Tibial nerve (tissue), 4 donors: Measurements from ENCODE around the gene PCED1A. TPM values are rescaled to one million over a fixed set of nuclear protein-coding genes. Genes with fewer than 3 reads are reported as not detected.

Experiments
- DNase-seq, 2 donors: peaks; one replicate each; pipeline ENCODE4 v3.0.0-alpha.2; 2019; ENCODE audit warnings: low spot score in 2 of 2
- H3K27ac ChIP-seq, 4 donors: fragments of 200-600 bp; sonication (generic) in 3 of 4; one replicate each; pipeline ENCODE4 v1.5.1; 2017 to 2019; ENCODE audit warnings: mild to moderate bottlenecking in 1 of 4
- H3K27me3 ChIP-seq, 2 donors: fragments of 200-600 bp; sonication (generic) in 1 of 2; one replicate each; pipeline versions ENCODE4 v1.5.1 to v1.6.0; 2017 to 2019
- H3K36me3 ChIP-seq, 3 donors: fragments of 200-600 bp; sonication (generic); one replicate each; pipeline ENCODE4 v1.5.1; 2018 to 2019
- H3K4me1 ChIP-seq, 4 donors: fragments of 200-600 bp; sonication (generic) in 3 of 4; one replicate each; pipeline ENCODE4 v1.5.1; 2017 to 2019
- H3K4me3 ChIP-seq, 4 donors: fragments of 200-600 bp; sonication (generic) in 3 of 4; one replicate each; pipeline ENCODE4 v1.5.1; 2017 to 2019; ENCODE audit warnings: mild to moderate bottlenecking in 1 of 4, moderate library complexity in 1 of 4
- H3K9me3 ChIP-seq, 4 donors: fragments of 200-600 bp; sonication (generic) in 3 of 4; one replicate each; pipeline ENCODE4 v1.5.1; 2017 to 2019
- CTCF ChIP-seq, 5 experiments: fragments of 200-600 bp in 3 of 5; fragments of 450-650 bp in 2 of 5; sonication (generic) in 3 of 5; IDR thresholded peaks; one replicate each; pipeline ENCODE4 v1.5.1; 2016 to 2019; ENCODE audit warnings: antibody characterized with exemption in 5 of 5, mild to moderate bottlenecking in 3 of 5, moderate library complexity in 2 of 5
- EP300 ChIP-seq, 2 donors: sonication (generic); formaldehyde crosslinking; IDR thresholded peaks; one replicate each; pipeline ENCODE4 v1.6.1; 2017; ENCODE audit warnings: antibody characterized with exemption in 2 of 2, mild to moderate bottlenecking in 1 of 2
- POLR2A ChIP-seq, 2 donors: fragments of 450-650 bp; IDR thresholded peaks; one replicate each; pipeline ENCODE4 v1.6.1; 2017; ENCODE audit warnings: antibody characterized with exemption in 2 of 2, mild to moderate bottlenecking in 2 of 2, moderate library complexity in 2 of 2
- WGBS, 2 donors: methylation state at CpG; one replicate each; pipeline ENCODE4 v1.1.5; 2018; 5-methylcytosine and 5-hydroxymethylcytosine counted together
- total RNA-seq, 4 donors: library from RNA; depleted of rRNA; stranded (reverse); fragments of >200 nt; gene quantifications; one replicate each; pipeline ENCODE4 v1.1.0, GENCODE V29; 2016

The PCED1A gene
- total RNA-seq, 4 donors from 2014 or later, result 36.8 to 84.6 (median 62.3) TPM

GRCh38 chr20:2866236-2866635, 25.8 kb upstream of the PCED1A start:
- Histone ChIP-seq H3K27ac (no peak overlapping the region), H3K36me3 (peaks cover 2 to 62% (median 4%) of the 10 kb centered on the region in 3 donors), H3K4me1 (peaks cover 0 to 36% (median 7%) of the 10 kb centered on the region in 4 donors), H3K27me3 (no peaks in the 10 kb centered on the region), H3K9me3 (no peaks in the 10 kb centered on the region), H3K4me3 (no peak overlapping the region)
- 90 to 98% methylated on average over 9 to 11 of the region's 11 CpGs for WGBS, 2 donors
- TF ChIP-seq EP300 (IDR thresholded peaks at IDR 0.05), result no peak
- TF ChIP-seq CTCF (IDR thresholded peaks at IDR 0.05), result no peak
- TF ChIP-seq POLR2A (IDR thresholded peaks at IDR 0.05), result no peak
- no peak for DNase-seq

DNA sequence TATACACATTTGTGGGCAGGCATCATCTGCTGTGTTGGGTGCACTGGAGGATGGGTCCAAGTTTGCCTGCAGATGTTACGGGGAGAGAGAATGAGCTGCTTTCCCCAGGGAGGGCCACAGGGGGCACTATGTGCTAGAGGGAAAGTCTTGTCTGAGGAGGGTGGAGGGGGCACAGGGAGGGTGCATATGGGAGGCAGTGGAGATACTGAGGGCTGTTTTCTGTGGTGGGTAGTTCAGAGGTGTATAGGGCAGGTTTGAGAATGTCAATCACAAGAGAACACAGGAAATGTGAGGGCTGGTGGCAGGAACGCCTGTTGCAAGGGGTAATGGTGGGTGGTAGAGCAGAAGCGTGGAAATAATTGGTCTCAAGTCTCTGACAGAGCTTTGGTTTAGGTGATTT, 25.2 kb upstream of the PCED1A start:
- DNase-seq, result no peak
- no peak overlapping the region for H3K4me3 ChIP-seq
- no peaks in the 10 kb centered on the region for H3K9me3 ChIP-seq
- no peak overlapping the region for H3K27ac ChIP-seq
- no peaks in the 10 kb centered on the region for H3K27me3 ChIP-seq
- TF ChIP-seq CTCF (IDR thresholded peaks at IDR 0.05) (no peak), POLR2A (IDR thresholded peaks at IDR 0.05) (no peak), EP300 (IDR thresholded peaks at IDR 0.05) (no peak)
- H3K4me1 ChIP-seq, result peaks cover 0 to 30% (median 2%) of the 10 kb centered on the region in 4 donors
- H3K36me3 ChIP-seq, result peaks cover 4 to 68% (median 4%) of the 10 kb centered on the region in 3 donors
- WGBS, 2 donors, result 93% methylated on average over 3 of the region's 3 CpGs

DNA sequence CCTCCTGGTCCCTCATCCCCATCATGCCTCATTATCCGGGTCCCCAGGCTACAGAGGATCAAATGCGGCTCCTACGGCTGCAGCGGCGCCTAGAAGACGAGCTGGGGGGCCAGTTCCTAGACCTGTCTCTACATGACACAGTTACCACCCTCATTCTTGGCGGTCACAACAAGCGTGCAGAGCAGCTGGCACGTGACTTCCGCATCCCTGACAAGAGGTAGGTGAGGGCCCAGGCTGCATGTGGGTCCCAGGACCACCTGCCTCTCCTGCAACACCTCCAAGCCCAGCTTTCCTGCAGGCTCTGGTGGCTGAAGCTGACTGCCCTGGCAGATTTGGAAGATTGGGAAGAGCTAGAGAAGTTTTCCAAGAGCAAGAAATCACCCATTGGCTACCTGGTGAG, 24.6 kb upstream of the PCED1A start:
- no peak for TF ChIP-seq CTCF (IDR thresholded peaks at IDR 0.05)
- no peak overlapping the region for H3K4me3 ChIP-seq
- no peak for DNase-seq
- WGBS, 2 donors, result 96 to 98% methylated on average over 10 of the region's 10 CpGs
- peaks cover 0 to 24% (median 0%) of the 10 kb centered on the region in 4 donors for H3K4me1 ChIP-seq
- no peak overlapping the region for H3K27ac ChIP-seq
- no peaks in the 10 kb centered on the region for H3K9me3 ChIP-seq
- H3K27me3 ChIP-seq, result no peaks in the 10 kb centered on the region
- peaks cover 4 to 73% (median 4%) of the 10 kb centered on the region in 3 donors for H3K36me3 ChIP-seq

- Histone ChIP-seq H3K4me3 (no peak overlapping the region), H3K4me1 (peaks cover 0 to 21% (median 0%) of the 10 kb centered on the region in 4 donors), H3K27me3 (no peaks in the 10 kb centered on the region), H3K9me3 (no peaks in the 10 kb centered on the region), H3K27ac (no peak overlapping the region), H3K36me3 (peaks cover 4 to 78% (median 4%) of the 10 kb centered on the region in 3 donors)
- TF ChIP-seq CTCF (IDR thresholded peaks at IDR 0.05) (no peak), EP300 (IDR thresholded peaks at IDR 0.05) (no peak), POLR2A (IDR thresholded peaks at IDR 0.05) (no peak)
- 92 to 96% methylated on average over 11 to 12 of the region's 12 CpGs for WGBS, 2 donors
- no peak for DNase-seq
Observed at GRCh38 chr20:2864626-2865025, 24.2 kb upstream of the PCED1A start.

- Histone ChIP-seq H3K27me3 (no peaks in the 10 kb centered on the region), H3K9me3 (no peaks in the 10 kb centered on the region), H3K36me3 (peaks cover 4 to 49% (median 4%) of the 10 kb centered on the region in 3 donors), H3K4me3 (no peak overlapping the region), H3K27ac (no peak overlapping the region), H3K4me1 (no peaks in the 10 kb centered on the region)
- DNase-seq, result no peak
- WGBS, 2 donors, result 88 to 91% methylated on average over 4 of the region's 4 CpGs
- TF ChIP-seq POLR2A (IDR thresholded peaks at IDR 0.05), result no peak
- no peak for TF ChIP-seq CTCF (IDR thresholded peaks at IDR 0.05)
- no peak for TF ChIP-seq EP300 (IDR thresholded peaks at IDR 0.05)
Observed at GRCh38 chr20:2859330-2860121, 19.1 kb upstream of the PCED1A start.
